Measurements from ENCODE around the gene SLC16A1. TPM values are rescaled to one million over a fixed set of nuclear protein-coding genes. Genes with fewer than 3 reads are reported as not detected.
A peak's percentile ranks its signal among the peaks of the same experiment; 100 is the strongest.
"Not testable (repeated sequence)": the region's sequence is repeated elsewhere in the genome, so short reads cannot be mapped to it uniquely, and the experiment has no call there.

Gene SLC16A1
- total and polyA plus RNA-seq, 2 of the 8 experiments (the other 6 are each of a cell fraction or from before 2014, with no cell fraction given), result 435 to 545 TPM

- POLR2A ChIA-PET (ENCODE audit: partially characterized antibody), result interaction anchor here (0.8 to 1.6 kb wide), 2 partner anchors 16 to 32 kb away, joined by 3 to 4 read pairs; no protein-coding TSS in a partner anchor
- no peaks in the 10 kb centered on the region for H3K23me2 ChIP-seq (ENCODE audit: low read depth, low read length)
These were observed 26.3 kb upstream of the SLC16A1 start for GRCh38 chr1:112982328-112982727.

DNA sequence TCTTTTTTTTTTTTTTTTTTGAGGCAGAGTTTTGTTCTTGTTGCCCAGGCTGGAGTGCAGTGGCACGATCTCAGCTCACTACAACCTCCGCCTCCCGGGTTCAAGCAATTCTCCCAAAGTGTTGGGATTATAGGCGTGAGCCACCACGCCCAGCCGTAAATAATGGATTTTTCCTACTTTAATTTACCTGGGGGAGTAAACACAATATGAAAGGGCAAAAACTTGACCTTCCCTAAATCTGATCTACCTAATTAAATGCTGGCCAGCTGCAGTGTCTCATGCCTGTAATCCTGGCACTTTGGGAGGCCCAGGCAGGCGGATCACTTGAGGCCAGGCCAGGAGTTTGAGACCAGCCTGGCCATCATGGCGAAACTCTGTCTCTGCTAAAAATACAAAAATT, 25.8 kb upstream of the SLC16A1 start:
- not testable (repeated sequence) for H3K9ac ChIP-seq (replicated peaks in 1 of 4; ENCODE audit: extremely low read depth in 1 of 4, low read depth in 3 of 4, low read length in 3 of 4); H3K9me3 ChIP-seq (ENCODE audit: insufficient read depth in 2 of 2, low read depth in 1 of 2, low read length in 1 of 2)
- POLR2A ChIA-PET (ENCODE audit: partially characterized antibody), result interaction anchor here (0.8 to 1.6 kb wide), 2 partner anchors 16 to 26 kb away, joined by 3 to 5 read pairs; partner anchors contain the start of gene SLC16A1

More at GRCh38 chr1:112982328-112982727, 26.3 kb upstream of the SLC16A1 start:
- Histone ChIP-seq H2BK20ac (ENCODE audit: low read length) (no peak overlapping the region), H4K20me1 (replicated peaks in 1 of 2; ENCODE audit: control insufficient read depth in 1 of 2, insufficient read depth in 2 of 2, low read length in 2 of 2) (no peaks in the 10 kb centered on the region), H3K4me1 (replicated peaks in 1 of 4; ENCODE audit: control insufficient read depth in 3 of 4, insufficient read depth in 4 of 4, low read length in 3 of 4) (no peaks in the 10 kb centered on the region; a peak in 1 of 7 replicates), H3K79me2 (ENCODE audit: control insufficient read depth in 1 of 2, insufficient read depth in 2 of 2, low read length in 2 of 2) (no peaks in the 10 kb centered on the region), H3K36me3 (ENCODE audit: control insufficient read depth in 2 of 4, insufficient read depth in 4 of 4, low read length in 3 of 4) (no peaks in the 10 kb centered on the region; a peak in 1 of 8 replicates), H3K14ac (ENCODE audit: insufficient read length) (no peak overlapping the region), H4K91ac (replicated peaks; ENCODE audit: insufficient read length, low read length) (no peak overlapping the region), H3K27ac (ENCODE audit: low read depth, low read length) (no peak overlapping the region), H3K27me3 (replicated peaks in 1 of 4; ENCODE audit: control insufficient read depth in 3 of 4, extremely low read depth in 1 of 4, insufficient read depth in 3 of 4, low read length in 3 of 4) (no peaks in the 10 kb centered on the region), H3K9ac (replicated peaks in 1 of 4; ENCODE audit: extremely low read depth in 1 of 4, low read depth in 3 of 4, low read length in 3 of 4) (no peak overlapping the region), H3K4me3 (ENCODE audit: extremely low read depth in 1 of 4, insufficient read depth in 2 of 4, low read depth in 3 of 4, low read length in 4 of 4) (no peak overlapping the region), H2BK5ac (ENCODE audit: low read depth, low read length) (no peak overlapping the region), H4K5ac (ENCODE audit: insufficient read length, low read depth, low read length) (no peak overlapping the region), H2BK12ac (ENCODE audit: low read depth, low read length) (no peak overlapping the region), H2BK120ac (replicated peaks; ENCODE audit: low read depth, low read length) (no peak overlapping the region), H3K79me1 (ENCODE audit: low read depth, low read length) (no peaks in the 10 kb centered on the region), H4K8ac (ENCODE audit: extremely low read depth, insufficient read depth, low read length) (no peak overlapping the region), H3K23ac (ENCODE audit: insufficient read length) (no peak overlapping the region), H2AK5ac (ENCODE audit: low read depth, low read length) (no peak overlapping the region), H3K18ac (ENCODE audit: extremely low read depth, low read length) (no peak overlapping the region), H3K4ac (replicated peaks; ENCODE audit: insufficient read length, low read depth, low read length) (no peak overlapping the region), H2BK15ac (ENCODE audit: low read length) (no peak overlapping the region), H3K56ac (replicated peaks; ENCODE audit: insufficient read length, low read depth, low read length) (no peak overlapping the region), H3K4me2 (ENCODE audit: insufficient read depth in 1 of 2, low read depth in 2 of 2, low read length in 2 of 2) (no peak overlapping the region), H2AFZ (ENCODE audit: low read length) (no peak overlapping the region), H3K9me3 (ENCODE audit: insufficient read depth in 2 of 2, low read depth in 1 of 2, low read length in 1 of 2) (no peaks in the 10 kb centered on the region)
- FAIRE-seq (no peak), DNase-seq (ENCODE audit: low read depth in 1 of 2, low spot score in 2 of 2) (no peak)
- WGBS, 2 experiments (ENCODE audit: extremely low coverage in 1 of 2, insufficient coverage in 1 of 2, insufficient read length in 1 of 2, insufficient replicate concordance in 2 of 2, low coverage in 1 of 2, low lambda C conversion rate in 2 of 2, missing lambda C conversion rate in 1 of 2), result 88% methylated on average over 2 of the region's 2 CpGs; no CpG with 5 or more reads in 1 of the 2 experiments
- CTCF ChIA-PET (ENCODE audit: partially characterized antibody), result interaction anchor here (1.7 kb wide), 1 partner anchor 11 kb away, joined by 5 read pairs; no protein-coding TSS in a partner anchor
- no peak for TF ChIP-seq RFX5 (IDR thresholded peaks at IDR 0.05; ENCODE audit: borderline replicate concordance, low read depth, low read length)
- TF ChIP-seq MAFK (IDR thresholded peaks at IDR 0.05; ENCODE audit: low read depth, low read length), result peak; percentile 56; the same call in 1 of the 2 replicates

More for the DNA sequence above, 25.8 kb upstream of the SLC16A1 start:
- H2BK5ac ChIP-seq (ENCODE audit: low read depth, low read length); H2BK15ac ChIP-seq (ENCODE audit: low read length); H3K27me3 ChIP-seq (replicated peaks in 1 of 4; ENCODE audit: control insufficient read depth in 3 of 4, extremely low read depth in 1 of 4, insufficient read depth in 3 of 4, low read length in 3 of 4); H3K4me2 ChIP-seq (ENCODE audit: insufficient read depth in 1 of 2, low read depth in 2 of 2, low read length in 2 of 2); H3K36me3 ChIP-seq (ENCODE audit: control insufficient read depth in 2 of 4, insufficient read depth in 4 of 4, low read length in 3 of 4); H2BK120ac ChIP-seq (replicated peaks; ENCODE audit: low read depth, low read length); CTCF ChIA-PET (ENCODE audit: partially characterized antibody); H4K20me1 ChIP-seq (replicated peaks in 1 of 2; ENCODE audit: control insufficient read depth in 1 of 2, insufficient read depth in 2 of 2, low read length in 2 of 2); H3K79me2 ChIP-seq (ENCODE audit: control insufficient read depth in 1 of 2, insufficient read depth in 2 of 2, low read length in 2 of 2); H3K4ac ChIP-seq (replicated peaks; ENCODE audit: insufficient read length, low read depth, low read length); H2AK5ac ChIP-seq (ENCODE audit: low read depth, low read length); DNase-seq (ENCODE audit: low read depth in 1 of 2, low spot score in 2 of 2); H2AFZ ChIP-seq (ENCODE audit: low read length); H3K4me1 ChIP-seq (replicated peaks in 1 of 4; ENCODE audit: control insufficient read depth in 3 of 4, insufficient read depth in 4 of 4, low read length in 3 of 4); H3K18ac ChIP-seq (ENCODE audit: extremely low read depth, low read length); H3K4me3 ChIP-seq (ENCODE audit: extremely low read depth in 1 of 4, insufficient read depth in 2 of 4, low read depth in 3 of 4, low read length in 4 of 4); H4K5ac ChIP-seq (ENCODE audit: insufficient read length, low read depth, low read length); H3K14ac ChIP-seq (ENCODE audit: insufficient read length); H3K23ac ChIP-seq (ENCODE audit: insufficient read length); H2BK12ac ChIP-seq (ENCODE audit: low read depth, low read length); H3K56ac ChIP-seq (replicated peaks; ENCODE audit: insufficient read length, low read depth, low read length); H4K91ac ChIP-seq (replicated peaks; ENCODE audit: insufficient read length, low read length); H2BK20ac ChIP-seq (ENCODE audit: low read length); H3K23me2 ChIP-seq (ENCODE audit: low read depth, low read length); H3K79me1 ChIP-seq (ENCODE audit: low read depth, low read length); H3K27ac ChIP-seq (ENCODE audit: low read depth, low read length); FAIRE-seq: not testable (repeated sequence)
- H4K8ac ChIP-seq (ENCODE audit: extremely low read depth, insufficient read depth, low read length), result peak overlapping the region; percentile 57; the same call in 1 of the 2 replicates
- 96% methylated on average over 8 of the region's 8 CpGs; no CpG with 5 or more reads in 1 of the 2 experiments for WGBS, 2 experiments (ENCODE audit: extremely low coverage in 1 of 2, insufficient coverage in 1 of 2, insufficient read length in 1 of 2, insufficient replicate concordance in 2 of 2, low coverage in 1 of 2, low lambda C conversion rate in 2 of 2, missing lambda C conversion rate in 1 of 2)

All from H1 (cell line).